Activated naive CD8-positive, alpha-beta T cell treated with anti-CD3 and anti-CD28 coated beads, Interleukin-2, amount 50 U/mL, for 24 hours (primary cell): ENCODE data around the gene TMCC1.
"Not testable (repeated sequence)": the region's sequence is repeated elsewhere in the genome, so short reads cannot be mapped to it uniquely, and the experiment has no call there.

ENCODE experiments used
- ATAC-seq: fragments of 150-1000 bp; cut with Tn5 transposase; one replicate; pipeline ENCODE4 v1.10.0; 2021
- DNase-seq: peaks from one replicate; pipeline ENCODE4 v3.0.0; 2021
- H3K27ac Mint-ChIP-seq: one replicate; pipeline ENCODE4 v1.8.0; 2021; ENCODE audit warnings: mild to moderate bottlenecking, mixed read lengths
- H3K27me3 Mint-ChIP-seq: one replicate; pipeline ENCODE4 v1.8.0; 2021; ENCODE audit warnings: mixed read lengths
- H3K36me3 Mint-ChIP-seq: one replicate; pipeline ENCODE4 v1.8.0; 2021; ENCODE audit warnings: low read depth, mixed read lengths
- H3K4me1 Mint-ChIP-seq: one replicate; pipeline ENCODE4 v1.8.0; 2021; ENCODE audit warnings: mixed read lengths
- H3K4me3 Mint-ChIP-seq: one replicate; pipeline ENCODE4 v1.8.0; 2021; ENCODE audit warnings: mild to moderate bottlenecking, moderate library complexity, mixed read lengths
- H3K9me3 Mint-ChIP-seq: one replicate; pipeline ENCODE4 v1.8.0; 2021; ENCODE audit warnings: mixed read lengths

TMCC1 gene

GRCh38 chr3:129617381-129618185, 275.9 kb downstream of the TMCC1 start:
- Mint-ChIP-seq H3K4me3 (no peak overlapping the region), H3K9me3 (no peaks in the 10 kb centered on the region), H3K4me1 (no peaks in the 10 kb centered on the region), H3K27me3 (peaks cover 5% of the 10 kb centered on the region), H3K27ac (no peak overlapping the region), H3K36me3 (no peaks in the 10 kb centered on the region)
- ATAC-seq (no peak), DNase-seq (no peak)

GRCh38 chr3:129616713-129617112, 276.8 kb downstream of the TMCC1 start:
- ATAC-seq = no peak

GRCh38 chr3:129616291-129616690, 277.2 kb downstream of the TMCC1 start:
- H3K9me3 Mint-ChIP-seq = no peaks in the 10 kb centered on the region
- no peak overlapping the region for H3K4me3 Mint-ChIP-seq
- no peak overlapping the region for H3K27ac Mint-ChIP-seq
- peaks cover 5% of the 10 kb centered on the region for H3K27me3 Mint-ChIP-seq
- no peak for ATAC-seq
- H3K36me3 Mint-ChIP-seq = no peaks in the 10 kb centered on the region
- no peak for DNase-seq
- H3K4me1 Mint-ChIP-seq = no peaks in the 10 kb centered on the region

More at GRCh38 chr3:129616713-129617112, 276.8 kb downstream of the TMCC1 start:
- Mint-ChIP-seq H3K9me3 (no peaks in the 10 kb centered on the region), H3K4me3 (no peak overlapping the region), H3K27me3 (peaks cover 5% of the 10 kb centered on the region), H3K4me1 (no peaks in the 10 kb centered on the region), H3K27ac (no peak overlapping the region), H3K36me3 (no peaks in the 10 kb centered on the region)
- DNase-seq = no peak

GRCh38 chr3:129615751-129616281, 277.7 kb downstream of the TMCC1 start:
- ATAC-seq = no peak
- H3K27me3 Mint-ChIP-seq = peaks cover 5% of the 10 kb centered on the region

GRCh38 chr3:129614927-129615363, 278.6 kb downstream of the TMCC1 start:
- no peak for DNase-seq
- Mint-ChIP-seq H3K9me3 (no peaks in the 10 kb centered on the region), H3K4me1 (no peaks in the 10 kb centered on the region), H3K36me3 (no peaks in the 10 kb centered on the region), H3K4me3 (no peak overlapping the region), H3K27me3 (peaks cover 5% of the 10 kb centered on the region), H3K27ac (no peak overlapping the region)
- ATAC-seq = no peak

More at GRCh38 chr3:129615751-129616281, 277.7 kb downstream of the TMCC1 start:
- Mint-ChIP-seq H3K27ac (no peak overlapping the region), H3K9me3 (no peaks in the 10 kb centered on the region), H3K36me3 (no peaks in the 10 kb centered on the region), H3K4me3 (no peak overlapping the region), H3K4me1 (no peaks in the 10 kb centered on the region)
- DNase-seq = no peak

GRCh38 chr3:129614435-129614834, 279.1 kb downstream of the TMCC1 start:
- no peak overlapping the region for H3K27ac Mint-ChIP-seq
- DNase-seq = no peak
- ATAC-seq = no peak
- no peaks in the 10 kb centered on the region for H3K9me3 Mint-ChIP-seq
- H3K36me3 Mint-ChIP-seq = no peaks in the 10 kb centered on the region
- peaks cover 7% of the 10 kb centered on the region for H3K27me3 Mint-ChIP-seq
- H3K4me1 Mint-ChIP-seq = no peaks in the 10 kb centered on the region
- no peak overlapping the region for H3K4me3 Mint-ChIP-seq

GRCh38 chr3:129613367-129613740, 280.2 kb downstream of the TMCC1 start:
- no peak overlapping the region for H3K27ac Mint-ChIP-seq
- H3K4me3 Mint-ChIP-seq = no peak overlapping the region
- ATAC-seq = no peak
- no peaks in the 10 kb centered on the region for H3K9me3 Mint-ChIP-seq
- no peaks in the 10 kb centered on the region for H3K4me1 Mint-ChIP-seq
- H3K36me3 Mint-ChIP-seq = no peaks in the 10 kb centered on the region
- DNase-seq = no peak
- H3K27me3 Mint-ChIP-seq = peaks cover 10% of the 10 kb centered on the region

GRCh38 chr3:129612534-129613366, 280.8 kb downstream of the TMCC1 start:
- Mint-ChIP-seq H3K9me3 (no peaks in the 10 kb centered on the region), H3K4me3 (no peak overlapping the region), H3K36me3 (no peaks in the 10 kb centered on the region), H3K27ac (no peak overlapping the region), H3K27me3 (peaks cover 10% of the 10 kb centered on the region), H3K4me1 (no peaks in the 10 kb centered on the region)
- ATAC-seq (no peak), DNase-seq (no peak)

GRCh38 chr3:129611812-129612533, 281.5 kb downstream of the TMCC1 start:
- Mint-ChIP-seq H3K4me3 (no peak overlapping the region), H3K4me1 (peaks cover 2% of the 10 kb centered on the region), H3K27me3 (peaks cover 18% of the 10 kb centered on the region), H3K36me3 (no peaks in the 10 kb centered on the region), H3K9me3 (no peaks in the 10 kb centered on the region), H3K27ac (no peak overlapping the region)
- ATAC-seq (no peak), DNase-seq (no peak)

- H3K27ac Mint-ChIP-seq = no peak overlapping the region
- H3K4me1 Mint-ChIP-seq = peaks cover 4% of the 10 kb centered on the region
- DNase-seq (no peak), ATAC-seq (no peak)
- peaks cover 20% of the 10 kb centered on the region for H3K27me3 Mint-ChIP-seq
- no peaks in the 10 kb centered on the region for H3K9me3 Mint-ChIP-seq
- H3K36me3 Mint-ChIP-seq = no peaks in the 10 kb centered on the region
- no peak overlapping the region for H3K4me3 Mint-ChIP-seq
Measured at GRCh38 chr3:129611446-129611800, 282.1 kb downstream of the TMCC1 start.

GRCh38 chr3:129610794-129611445, 282.6 kb downstream of the TMCC1 start:
- not testable (repeated sequence) for H3K36me3 Mint-ChIP-seq

GRCh38 chr3:129610276-129610675, 283.2 kb downstream of the TMCC1 start:
- no peak overlapping the region for H3K4me3 Mint-ChIP-seq
- H3K27ac Mint-ChIP-seq = no peak overlapping the region
- peaks cover 8% of the 10 kb centered on the region for H3K4me1 Mint-ChIP-seq
- DNase-seq (no peak), ATAC-seq (no peak)
- H3K27me3 Mint-ChIP-seq = peaks cover 23% of the 10 kb centered on the region
- H3K9me3 Mint-ChIP-seq = no peaks in the 10 kb centered on the region
- no peaks in the 10 kb centered on the region for H3K36me3 Mint-ChIP-seq

More at GRCh38 chr3:129610794-129611445, 282.6 kb downstream of the TMCC1 start:
- H3K9me3 Mint-ChIP-seq, H3K4me3 Mint-ChIP-seq, DNase-seq, ATAC-seq, H3K27ac Mint-ChIP-seq, H3K4me1 Mint-ChIP-seq: not testable (repeated sequence)
- peaks cover 20% of the 10 kb centered on the region for H3K27me3 Mint-ChIP-seq

GRCh38 chr3:129609591-129610182, 283.8 kb downstream of the TMCC1 start:
- H3K4me1 Mint-ChIP-seq = peaks cover 8% of the 10 kb centered on the region
- no peaks in the 10 kb centered on the region for H3K36me3 Mint-ChIP-seq
- no peak for DNase-seq
- H3K4me3 Mint-ChIP-seq = no peak overlapping the region
- H3K27me3 Mint-ChIP-seq = peaks cover 27% of the 10 kb centered on the region
- no peaks in the 10 kb centered on the region for H3K9me3 Mint-ChIP-seq
- H3K27ac Mint-ChIP-seq = no peak overlapping the region
- ATAC-seq = no peak
